Large intestine (tissue), 3 donors: ENCODE results near the gene PIK3AP1. TPM values are rescaled to one million over a fixed set of nuclear protein-coding genes. Genes with fewer than 3 reads are reported as not detected.

Experiments used
- DNase-seq, 2 donors: peaks; one replicate each; pipeline versions ENCODE4 v3.0.0 to v3.0.0-alpha.2; 2013
- H3K27ac ChIP-seq: one replicate; pipeline ENCODE4 v1.5.1; 2013; ENCODE audit warnings: low read length
- H3K27me3 ChIP-seq: 2 replicates; pipeline ENCODE4 v1.6.1; 2013; ENCODE audit warnings: low read length; ENCODE audit not compliant: control insufficient read depth, insufficient read depth
- H3K36me3 ChIP-seq: 2 replicates; pipeline ENCODE4 v1.6.1; 2013; ENCODE audit warnings: low read length; ENCODE audit not compliant: control insufficient read depth, insufficient read depth
- H3K4me1 ChIP-seq: one replicate; pipeline ENCODE4 v1.6.1; 2013; ENCODE audit warnings: low read length; ENCODE audit not compliant: control insufficient read depth, insufficient read depth
- H3K4me3 ChIP-seq: one replicate; pipeline ENCODE4 v1.5.1; 2013; ENCODE audit warnings: low read length
- H3K9me3 ChIP-seq: one replicate; pipeline ENCODE4 v1.6.1; 2013; ENCODE audit warnings: mild to moderate bottlenecking, low read depth, low read length, moderate library complexity; ENCODE audit not compliant: control insufficient read depth
- WGBS: methylation state at CpG from one replicate; pipeline ENCODE4 v1.1.5; 2013; ENCODE audit warnings: low lambda C conversion rate; ENCODE audit not compliant: insufficient coverage; 5-methylcytosine and 5-hydroxymethylcytosine counted together
- polyA plus RNA-seq: library from polyadenylated mRNA; unstranded; fragments of 120-200 nt; gene quantifications from one replicate; pipeline ENCODE4 v1.2.1, GENCODE V29; 2013

The PIK3AP1 gene
- polyA plus RNA-seq, 1 donor = 5.7 TPM

DNA sequence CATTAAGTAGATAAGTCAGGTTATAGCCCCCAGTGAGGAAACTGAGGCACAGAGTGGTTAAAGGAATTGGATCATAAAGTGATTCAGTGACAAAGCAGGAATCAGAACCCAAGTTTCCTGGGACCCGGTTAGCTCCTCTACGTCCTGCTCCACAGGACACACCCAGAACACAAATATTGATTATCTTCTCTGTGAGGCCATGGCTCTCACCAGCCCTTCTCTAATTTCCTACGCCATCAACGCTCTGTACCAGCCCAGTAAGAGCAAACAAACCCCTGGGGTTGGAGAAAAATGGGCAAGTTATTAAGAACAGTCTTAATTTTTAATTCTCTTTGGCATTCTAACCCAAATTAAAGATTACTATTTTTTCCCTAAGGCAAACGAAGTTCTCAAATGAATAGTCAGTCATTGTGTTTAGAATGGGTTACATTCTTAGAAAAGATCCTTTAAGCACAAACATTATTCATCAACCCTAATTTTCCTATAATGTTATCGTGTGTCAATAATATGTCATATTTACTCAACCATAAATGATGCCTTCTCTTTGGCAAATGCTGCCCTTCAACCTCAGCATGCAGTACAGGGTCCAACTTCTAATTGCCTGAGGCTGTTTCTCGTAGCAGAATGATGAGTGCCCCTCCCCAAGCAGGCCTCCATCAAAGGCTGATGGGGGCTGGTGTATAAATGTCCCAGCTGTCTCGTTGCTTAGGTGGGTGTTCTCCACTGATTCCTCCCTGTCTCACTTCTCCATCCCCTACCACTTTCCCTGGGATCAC, 108.1 kb downstream of the PIK3AP1 start:
- Histone ChIP-seq H3K27ac (peak overlapping the region; percentile 70), H3K27me3 (no peaks in the 10 kb centered on the region), H3K4me1 (peaks cover 65% of the 10 kb centered on the region), H3K4me3 (no peak overlapping the region), H3K36me3 (no peaks in the 10 kb centered on the region), H3K9me3 (no peaks in the 10 kb centered on the region)
- no CpG with 5 or more reads among the region's 8 CpGs for WGBS
- peak; percentile 79 to 95 for DNase-seq

DNA sequence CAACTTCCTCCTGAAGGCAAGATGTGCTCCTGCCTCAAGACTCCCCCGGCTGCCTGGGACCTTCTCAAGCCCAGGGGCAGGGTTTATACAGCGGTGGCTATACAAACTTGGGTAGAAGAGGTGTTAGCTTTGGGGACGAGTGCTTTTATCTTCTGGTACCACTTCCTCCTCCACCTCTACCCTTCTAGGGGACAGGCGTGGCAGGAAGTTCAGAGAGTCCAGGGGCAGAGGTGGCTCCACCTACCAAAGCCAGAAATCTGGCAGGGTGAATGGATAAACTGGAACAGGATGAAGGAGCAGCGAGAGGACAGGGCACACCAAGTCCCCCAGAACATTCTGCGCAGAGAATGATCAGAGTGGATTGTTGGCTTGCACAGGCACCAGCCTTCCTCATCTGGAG, 109.5 kb downstream of the PIK3AP1 start:
- Histone ChIP-seq H3K36me3 (no peaks in the 10 kb centered on the region), H3K4me1 (peaks cover 74% of the 10 kb centered on the region), H3K9me3 (no peaks in the 10 kb centered on the region), H3K4me3 (no peak overlapping the region), H3K27ac (peak overlapping the region; percentile 70), H3K27me3 (no peaks in the 10 kb centered on the region)
- peak in 1 of 2 donors; percentile 81 for DNase-seq
- no CpG with 5 or more reads among the region's 6 CpGs for WGBS

- Histone ChIP-seq H3K27me3 (no peaks in the 10 kb centered on the region), H3K9me3 (no peaks in the 10 kb centered on the region), H3K36me3 (no peaks in the 10 kb centered on the region), H3K4me1 (peaks cover 79% of the 10 kb centered on the region), H3K27ac (peak overlapping the region; percentile 70), H3K4me3 (no peak overlapping the region)
- peak in 1 of 2 donors; percentile 62 for DNase-seq
- 60% methylated on average over 1 of the region's 7 CpGs for WGBS
Measured at GRCh38 chr10:96609510-96609909, 110.8 kb downstream of the PIK3AP1 start.

DNA sequence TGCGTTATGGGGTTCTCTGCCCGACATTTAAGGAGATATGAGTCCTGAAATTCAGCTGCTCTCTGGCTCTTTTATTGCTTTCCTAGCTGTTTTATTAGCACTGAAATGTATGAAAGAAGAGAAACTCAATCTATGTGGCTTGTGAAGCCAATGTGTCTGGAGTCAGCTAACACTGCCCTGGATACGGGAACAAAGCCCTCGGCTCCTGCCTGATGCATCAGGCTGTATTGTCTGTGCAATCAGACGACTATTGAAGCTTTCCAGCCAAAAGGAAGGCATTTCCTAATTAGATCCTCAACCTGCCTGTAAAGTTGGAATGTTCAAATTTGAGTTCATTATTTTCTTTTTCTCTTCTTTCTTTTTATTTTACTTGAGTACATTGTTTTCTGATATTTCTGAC, 111.5 kb downstream of the PIK3AP1 start:
- DNase-seq = peak in 1 of 2 donors; percentile 31
- 29% methylated on average over 2 of the region's 5 CpGs for WGBS
- H3K9me3 ChIP-seq = no peaks in the 10 kb centered on the region
- peak overlapping the region; percentile 70 for H3K27ac ChIP-seq
- H3K4me1 ChIP-seq = peaks cover 75% of the 10 kb centered on the region
- H3K4me3 ChIP-seq = no peak overlapping the region
- H3K27me3 ChIP-seq = no peaks in the 10 kb centered on the region
- no peaks in the 10 kb centered on the region for H3K36me3 ChIP-seq

DNA sequence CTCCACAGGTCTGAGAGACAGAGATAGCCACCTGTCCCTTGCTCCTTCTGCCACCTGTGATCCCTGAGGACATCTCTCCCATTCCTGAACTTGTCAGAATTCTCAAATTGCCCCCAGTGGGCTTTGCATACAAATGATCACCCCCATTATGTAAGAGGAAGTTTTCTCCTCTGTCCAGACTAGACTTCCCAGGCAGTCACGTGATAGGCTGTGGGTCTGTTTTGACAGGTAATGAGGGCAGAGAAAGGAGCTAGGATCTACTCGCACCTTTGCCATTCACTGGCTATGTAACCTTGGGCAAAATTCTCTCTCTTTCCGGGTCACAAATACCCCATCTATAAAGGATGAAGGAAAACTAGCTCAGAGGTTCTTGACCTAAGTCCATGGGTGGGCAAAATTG, 112.1 kb downstream of the PIK3AP1 start:
- H3K9me3 ChIP-seq = no peaks in the 10 kb centered on the region
- no CpG with 5 or more reads among the region's 3 CpGs for WGBS
- H3K27me3 ChIP-seq = no peaks in the 10 kb centered on the region
- no peak overlapping the region for H3K4me3 ChIP-seq
- peaks cover 70% of the 10 kb centered on the region for H3K4me1 ChIP-seq
- peak in 1 of 2 donors; percentile 38 for DNase-seq
- no peaks in the 10 kb centered on the region for H3K36me3 ChIP-seq
- peak overlapping the region; percentile 70 for H3K27ac ChIP-seq

DNA sequence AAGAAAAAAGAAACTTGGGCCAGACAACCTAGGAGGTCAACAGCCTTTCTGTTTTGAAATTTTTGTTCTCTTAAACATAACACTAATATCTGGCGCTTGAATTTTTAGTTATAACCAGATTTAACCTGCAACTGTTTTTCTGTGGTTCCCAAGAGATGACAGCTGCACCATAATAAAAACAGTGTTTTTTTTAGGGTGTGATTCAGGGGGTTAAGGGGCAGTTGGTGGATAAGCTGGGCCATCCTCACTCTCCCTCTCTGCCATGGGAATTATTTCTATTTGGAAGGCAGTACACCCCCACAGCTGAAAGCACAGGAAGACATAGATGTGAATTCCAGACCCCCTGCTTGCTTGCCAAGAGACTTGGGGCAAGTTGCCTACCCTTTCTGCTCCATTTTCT, 113.4 kb downstream of the PIK3AP1 start:
- Histone ChIP-seq H3K27ac (no peak overlapping the region), H3K27me3 (no peaks in the 10 kb centered on the region), H3K4me3 (no peak overlapping the region), H3K36me3 (no peaks in the 10 kb centered on the region), H3K4me1 (peaks cover 65% of the 10 kb centered on the region), H3K9me3 (no peaks in the 10 kb centered on the region)
- DNase-seq = no peak
- WGBS = no CpG with 5 or more reads among the region's 1 CpG

GRCh38 chr10:96606216-96606615, 114.1 kb downstream of the PIK3AP1 start:
- Histone ChIP-seq H3K4me3 (no peak overlapping the region), H3K27me3 (no peaks in the 10 kb centered on the region), H3K36me3 (no peaks in the 10 kb centered on the region), H3K4me1 (peaks cover 59% of the 10 kb centered on the region), H3K9me3 (no peaks in the 10 kb centered on the region), H3K27ac (peak overlapping the region; percentile 45)
- peak in 1 of 2 donors; percentile 67 for DNase-seq
- WGBS = no CpG with 5 or more reads among the region's 4 CpGs

- Histone ChIP-seq H3K4me3 (no peak overlapping the region), H3K27me3 (no peaks in the 10 kb centered on the region), H3K4me1 (peaks cover 45% of the 10 kb centered on the region), H3K9me3 (no peaks in the 10 kb centered on the region), H3K27ac (no peak overlapping the region), H3K36me3 (no peaks in the 10 kb centered on the region)
- no CpG with 5 or more reads among the region's 4 CpGs for WGBS
- peak in 1 of 2 donors; percentile 8 for DNase-seq
Measured at GRCh38 chr10:96600337-96600736, 120.0 kb downstream of the PIK3AP1 start.

DNA sequence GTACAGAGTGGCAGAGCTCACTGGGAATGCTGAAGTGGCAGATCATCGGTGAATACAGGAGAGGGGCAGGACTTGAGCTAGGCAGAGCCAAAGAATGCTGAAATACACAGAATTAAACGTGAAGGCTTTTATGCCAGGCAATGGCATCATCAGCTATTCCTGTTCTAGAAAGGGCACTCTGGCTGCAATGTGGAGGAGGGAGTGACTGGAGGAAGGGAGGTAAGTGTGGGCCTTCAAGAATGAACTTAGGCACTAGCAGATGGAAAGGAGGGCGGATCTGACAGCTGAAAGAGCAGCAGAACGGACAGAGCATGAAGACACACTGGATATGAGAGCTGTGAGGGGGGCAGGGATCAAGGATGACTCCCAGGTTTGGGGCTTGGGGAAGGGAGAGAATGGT, 121.5 kb downstream of the PIK3AP1 start:
- Histone ChIP-seq H3K36me3 (no peaks in the 10 kb centered on the region), H3K27ac (peak overlapping the region; percentile 30), H3K4me3 (no peak overlapping the region), H3K9me3 (no peaks in the 10 kb centered on the region), H3K4me1 (peaks cover 45% of the 10 kb centered on the region), H3K27me3 (no peaks in the 10 kb centered on the region)
- DNase-seq = peak in 1 of 2 donors; percentile 78
- 33% methylated on average over 2 of the region's 4 CpGs for WGBS

DNA sequence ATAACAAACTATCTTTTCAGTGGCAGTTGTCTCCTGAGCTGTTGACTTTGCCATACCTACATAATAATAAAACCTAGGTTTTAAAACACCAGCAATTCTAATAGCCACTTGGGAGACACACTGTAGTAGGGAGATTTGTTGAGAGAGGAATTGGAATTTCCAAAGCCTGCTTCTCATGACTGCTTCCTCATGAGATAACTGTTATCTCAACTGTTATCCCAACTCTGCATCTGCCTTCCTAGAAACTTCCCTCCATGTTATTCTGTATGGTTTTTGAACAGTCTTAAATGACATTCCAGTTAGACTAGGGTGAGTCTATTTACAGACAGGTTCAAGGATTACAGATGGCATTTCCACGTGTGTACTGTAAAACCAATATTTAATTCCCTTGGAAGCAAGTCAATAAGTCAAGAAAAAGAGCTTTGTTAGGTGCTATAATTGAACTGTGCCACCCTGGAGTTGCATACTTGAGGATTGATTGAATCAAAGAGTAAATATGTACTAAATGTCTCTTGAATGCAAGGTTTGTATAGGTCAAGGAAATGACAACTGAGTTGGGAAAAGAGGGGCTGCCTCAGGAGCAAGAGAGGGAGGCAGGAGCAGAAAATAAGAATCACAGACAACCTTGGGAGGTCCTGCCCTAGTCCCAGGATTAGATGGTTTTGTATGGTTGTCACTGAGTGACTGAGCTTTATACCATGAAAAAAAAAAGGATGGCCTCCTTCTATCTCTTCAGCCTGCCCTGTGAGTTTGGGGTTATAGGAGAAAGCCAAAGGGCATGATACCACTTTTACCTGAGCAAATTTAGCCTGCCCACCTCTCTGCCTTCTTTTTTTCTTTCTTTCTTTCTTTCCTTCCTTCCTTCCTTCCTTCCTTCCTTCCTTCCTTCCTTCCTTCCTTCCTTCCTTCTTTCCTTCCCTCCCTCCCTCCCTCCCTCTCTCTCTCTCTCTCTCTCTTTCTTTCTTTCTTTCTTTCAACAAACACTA, 123.6 kb downstream of the PIK3AP1 start:
- Histone ChIP-seq H3K9me3 (no peaks in the 10 kb centered on the region), H3K4me3 (no peak overlapping the region), H3K36me3 (no peaks in the 10 kb centered on the region), H3K27me3 (no peaks in the 10 kb centered on the region), H3K4me1 (peaks cover 41% of the 10 kb centered on the region), H3K27ac (peak overlapping the region; percentile 38)
- no CpG with 5 or more reads among the region's 1 CpG for WGBS
- peak in 1 of 2 donors; percentile 58 for DNase-seq
